ENCODE measurements around the gene IGSF21.

IGSF21 gene

DNA sequence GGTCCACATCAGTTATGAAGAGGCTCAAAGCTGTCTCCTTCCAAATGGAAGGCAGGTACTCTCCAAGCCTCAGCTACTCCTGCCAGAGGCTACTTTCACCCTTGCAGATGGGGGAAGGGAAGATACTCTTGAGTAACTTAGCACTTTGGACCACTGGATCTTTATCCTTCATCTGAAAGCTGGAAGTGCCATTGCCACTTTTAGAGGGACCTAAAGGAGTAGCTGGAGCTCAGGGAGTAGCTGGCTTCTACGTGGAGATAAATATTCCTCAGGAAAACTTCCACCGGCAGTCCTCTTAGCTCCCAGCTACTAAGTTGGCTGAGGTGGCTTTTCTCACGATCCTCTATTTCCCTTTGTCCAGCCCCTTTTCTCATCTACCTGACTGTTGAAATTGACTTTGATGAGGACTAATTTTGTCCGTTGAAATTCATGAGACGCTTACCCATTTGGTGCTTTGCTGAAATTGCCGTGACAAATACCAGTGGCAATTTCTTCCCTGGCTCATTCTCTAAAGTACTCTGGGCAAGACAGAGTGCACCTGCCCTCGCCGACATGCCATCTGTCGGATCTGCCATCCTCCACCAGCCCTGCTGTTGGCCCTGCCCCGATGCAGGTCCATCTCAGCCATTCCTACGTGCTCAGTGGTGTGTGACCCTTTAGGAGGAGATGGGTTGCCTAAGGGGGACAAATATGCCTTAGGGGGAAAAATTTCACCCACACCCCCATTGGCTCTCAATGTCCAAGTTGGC, 13.6 kb downstream of the IGSF21 start:
- TF ChIP-seq, protein P1, sequence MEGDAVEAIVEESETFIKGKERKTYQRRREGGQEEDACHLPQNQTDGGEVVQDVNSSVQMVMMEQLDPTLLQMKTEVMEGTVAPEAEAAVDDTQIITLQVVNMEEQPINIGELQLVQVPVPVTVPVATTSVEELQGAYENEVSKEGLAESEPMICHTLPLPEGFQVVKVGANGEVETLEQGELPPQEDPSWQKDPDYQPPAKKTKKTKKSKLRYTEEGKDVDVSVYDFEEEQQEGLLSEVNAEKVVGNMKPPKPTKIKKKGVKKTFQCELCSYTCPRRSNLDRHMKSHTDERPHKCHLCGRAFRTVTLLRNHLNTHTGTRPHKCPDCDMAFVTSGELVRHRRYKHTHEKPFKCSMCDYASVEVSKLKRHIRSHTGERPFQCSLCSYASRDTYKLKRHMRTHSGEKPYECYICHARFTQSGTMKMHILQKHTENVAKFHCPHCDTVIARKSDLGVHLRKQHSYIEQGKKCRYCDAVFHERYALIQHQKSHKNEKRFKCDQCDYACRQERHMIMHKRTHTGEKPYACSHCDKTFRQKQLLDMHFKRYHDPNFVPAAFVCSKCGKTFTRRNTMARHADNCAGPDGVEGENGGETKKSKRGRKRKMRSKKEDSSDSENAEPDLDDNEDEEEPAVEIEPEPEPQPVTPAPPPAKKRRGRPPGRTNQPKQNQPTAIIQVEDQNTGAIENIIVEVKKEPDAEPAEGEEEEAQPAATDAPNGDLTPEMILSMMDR (IDR thresholded peaks at IDR 0.05; ENCODE audit: low read depth, low read length): no peak
- Histone ChIP-seq H3K27ac (no peak overlapping the region), H3K4me3 (ENCODE audit: low read depth, low read length) (no peak overlapping the region), H3K27me3 (ENCODE audit: insufficient read depth, low read depth, severe bottlenecking) (no peaks in the 10 kb centered on the region), H3K9me3 (ENCODE audit: severe bottlenecking) (no peaks in the 10 kb centered on the region), H3K36me3 (peaks cover 8% of the 10 kb centered on the region; the same call in 1 of the 2 replicates)
- DNase-seq: no peak

DNA sequence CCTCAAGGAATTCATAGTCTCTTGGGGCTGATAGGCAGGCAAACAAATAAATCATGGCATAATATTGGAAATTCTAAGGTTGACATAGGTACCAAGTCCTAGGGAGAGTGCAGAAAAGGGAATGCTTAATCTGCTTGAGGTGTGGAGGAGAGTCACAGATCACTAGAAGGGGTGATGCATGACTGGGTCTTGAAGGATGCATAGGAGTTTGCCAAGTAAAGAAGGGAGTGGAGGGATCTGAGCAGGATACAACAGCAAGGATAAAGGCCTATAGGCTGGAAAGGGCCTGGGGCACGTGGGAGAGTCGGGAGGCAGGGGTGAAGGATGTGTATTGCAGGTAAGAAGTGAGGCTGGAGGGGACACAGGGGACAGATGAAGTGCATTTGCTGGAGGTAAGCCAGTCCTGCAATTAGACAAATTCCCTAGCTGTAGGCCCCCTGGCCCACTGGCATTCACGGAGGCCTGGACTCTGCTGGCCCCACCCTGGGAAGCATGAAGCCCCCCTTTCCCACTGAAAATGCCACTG, 15.9 kb downstream of the IGSF21 start:
- Histone ChIP-seq H3K4me3 (ENCODE audit: low read depth, low read length) (no peak overlapping the region), H3K27me3 (ENCODE audit: insufficient read depth, low read depth, severe bottlenecking) (no peaks in the 10 kb centered on the region), H3K9me3 (ENCODE audit: severe bottlenecking) (no peaks in the 10 kb centered on the region), H3K27ac (no peak overlapping the region), H3K36me3 (peaks cover 8% of the 10 kb centered on the region; the same call in 1 of the 2 replicates)
- DNase-seq: no peak
- TF ChIP-seq, protein P1 (IDR thresholded peaks at IDR 0.05; ENCODE audit: low read depth, low read length): no peak

DNA sequence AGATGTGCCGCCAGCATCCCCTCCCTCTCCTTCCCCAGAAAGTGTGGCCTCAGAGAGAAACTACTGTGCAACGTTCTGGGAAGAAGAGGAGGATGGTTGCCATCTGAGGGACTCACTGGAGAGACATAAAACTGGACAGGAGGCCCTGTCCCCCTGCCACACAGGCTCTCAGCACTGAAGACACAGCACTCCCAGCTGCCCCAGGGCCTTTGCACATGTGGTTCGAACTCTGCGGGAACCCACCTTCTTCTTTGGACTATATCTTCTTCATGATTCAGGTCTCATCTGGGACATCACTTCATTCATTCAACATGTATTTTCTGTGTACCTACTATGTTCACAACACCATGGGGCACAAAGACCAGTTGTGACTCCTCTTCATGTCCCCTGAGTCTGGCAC, 17.4 kb downstream of the IGSF21 start:
- Histone ChIP-seq H3K9me3 (ENCODE audit: severe bottlenecking) (no peaks in the 10 kb centered on the region), H3K4me3 (ENCODE audit: low read depth, low read length) (no peak overlapping the region), H3K36me3 (peaks cover 8% of the 10 kb centered on the region; the same call in 1 of the 2 replicates), H3K27ac (no peak overlapping the region), H3K27me3 (ENCODE audit: insufficient read depth, low read depth, severe bottlenecking) (no peaks in the 10 kb centered on the region)
- TF ChIP-seq, protein P1 (IDR thresholded peaks at IDR 0.05; ENCODE audit: low read depth, low read length): no peak
- no peak for DNase-seq

DNA sequence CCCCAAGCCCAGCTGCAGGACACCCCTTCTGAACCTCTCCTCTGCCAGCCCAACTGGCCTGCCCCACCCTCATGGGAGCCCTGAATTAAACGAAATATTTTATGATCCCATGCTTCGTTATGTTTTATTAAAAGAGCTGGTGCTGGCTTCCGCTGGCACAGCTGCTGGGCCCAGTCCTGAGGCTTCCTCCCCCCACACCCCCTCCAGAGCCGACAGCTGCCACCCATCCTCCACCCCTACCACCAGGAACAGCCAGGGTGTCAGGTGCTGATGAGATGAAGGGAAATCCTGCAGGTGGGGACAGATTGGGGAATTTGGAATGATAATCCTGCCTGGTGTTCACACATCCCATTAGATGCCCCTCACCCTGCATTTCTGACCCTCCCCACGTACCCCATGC, 19.0 kb downstream of the IGSF21 start:
- no peaks in the 10 kb centered on the region for H3K9me3 ChIP-seq (ENCODE audit: severe bottlenecking)
- peaks cover 8% of the 10 kb centered on the region; the same call in 1 of the 2 replicates for H3K36me3 ChIP-seq
- no peak for DNase-seq
- H3K27me3 ChIP-seq (ENCODE audit: insufficient read depth, low read depth, severe bottlenecking): no peaks in the 10 kb centered on the region
- H3K4me3 ChIP-seq (ENCODE audit: low read depth, low read length): no peak overlapping the region
- TF ChIP-seq, protein P1 (IDR thresholded peaks at IDR 0.05; ENCODE audit: low read depth, low read length): no peak
- no peak overlapping the region for H3K27ac ChIP-seq

DNA sequence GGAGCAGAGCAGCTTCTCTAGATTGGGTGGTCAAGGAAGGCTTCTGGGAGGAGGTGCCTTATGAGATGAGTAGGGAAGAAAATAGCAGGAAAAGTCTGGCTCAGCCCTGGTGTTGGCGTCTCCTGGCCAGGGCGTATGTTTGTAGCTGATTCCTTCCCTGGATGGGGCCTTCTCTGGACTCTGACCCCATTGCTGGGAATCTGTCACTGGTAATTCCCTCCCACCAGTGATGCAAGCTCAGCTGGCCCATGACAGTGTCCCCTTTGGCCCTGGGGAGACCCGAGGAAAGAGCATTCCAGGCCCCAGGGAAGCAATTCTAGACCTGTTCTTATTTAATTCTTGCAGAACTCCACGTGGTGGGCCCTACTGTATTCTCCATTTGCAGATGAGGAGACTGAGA, 20.7 kb downstream of the IGSF21 start:
- no peak for DNase-seq
- H3K36me3 ChIP-seq: peaks cover 8% of the 10 kb centered on the region; the same call in 1 of the 2 replicates
- no peak overlapping the region for H3K4me3 ChIP-seq (ENCODE audit: low read depth, low read length)
- no peaks in the 10 kb centered on the region for H3K27me3 ChIP-seq (ENCODE audit: insufficient read depth, low read depth, severe bottlenecking)
- TF ChIP-seq, protein P1 (IDR thresholded peaks at IDR 0.05; ENCODE audit: low read depth, low read length): no peak
- no peak overlapping the region for H3K27ac ChIP-seq
- H3K9me3 ChIP-seq (ENCODE audit: severe bottlenecking): no peaks in the 10 kb centered on the region

Measured in WERI-Rb-1 (cell line).